Caco-2 (cell line): ENCODE measurements around the gene VWA8. TPM values are rescaled to one million over a fixed set of nuclear protein-coding genes. Genes with fewer than 3 reads are reported as not detected.

Experiments
- BruUV-seq: library from RNA; stranded (reverse); fragments of 400-500 nt; replicated peaks from 2 replicates; lab custom pipeline; 2021; lab: Mats Ljungman, UMichigan
- CTCF ChIA-PET: fragments of 300-600 bp; sonication (Branson Sonifier 250); formaldehyde crosslinking; loops from one replicate; lab custom pipeline; 2022; ENCODE audit warnings: antibody characterized with exemption; lab: Charles Lee
- POLR2A ChIA-PET: fragments of 300-600 bp; sonication (Branson Sonifier 250); formaldehyde crosslinking; loops from one replicate; lab custom pipeline; 2022; ENCODE audit warnings: antibody characterized with exemption; lab: Charles Lee
- DNase-seq, 2 experiments: peaks; one replicate each; pipeline versions ENCODE4 v3.0.0 to v3.0.0-alpha.2; 2020 to 2022
- H3K27me3 ChIP-seq: replicated peaks from 2 replicates; pipeline ENCODE4 v1.6.0; 2011; ENCODE audit warnings: low read length; ENCODE audit not compliant: control insufficient read depth, insufficient read depth
- H3K36me3 ChIP-seq: 2 replicates; pipeline ENCODE4 v1.5.1; 2011; ENCODE audit warnings: low read length; ENCODE audit not compliant: control insufficient read depth, insufficient read depth
- H3K4me1 ChIP-seq: fragments of 250-450 bp; sonication (Bioruptor Pico); 2 replicates; pipeline ENCODE4 v1.5.1; 2020; ENCODE audit warnings: mild to moderate bottlenecking
- H3K4me3 ChIP-seq: 2 replicates; pipeline ENCODE4 v1.5.1; 2011; ENCODE audit warnings: low read depth, mild to moderate bottlenecking, control low read depth, low read length
- H3K9me3 ChIP-seq: fragments of 250-450 bp; sonication (Bioruptor Pico); 2 replicates; pipeline ENCODE4 v1.5.1; 2020; ENCODE audit warnings: mild to moderate bottlenecking, moderate library complexity
- H3K27ac Mint-ChIP-seq: one replicate; pipeline ENCODE4 v1.8.0; 2022; ENCODE audit warnings: mixed read lengths; ENCODE audit not compliant: unreplicated experiment
- H3K27me3 Mint-ChIP-seq: one replicate; pipeline ENCODE4 v1.8.0; 2022; ENCODE audit warnings: mixed read lengths; ENCODE audit not compliant: insufficient read depth, unreplicated experiment
- H3K36me3 Mint-ChIP-seq: one replicate; pipeline ENCODE4 v1.8.0; 2022; ENCODE audit warnings: mild to moderate bottlenecking, mixed read lengths; ENCODE audit not compliant: insufficient read depth, unreplicated experiment
- H3K4me1 Mint-ChIP-seq: one replicate; pipeline ENCODE4 v1.8.0; 2022; ENCODE audit warnings: low read depth, mixed read lengths; ENCODE audit not compliant: unreplicated experiment
- H3K4me3 Mint-ChIP-seq: one replicate; pipeline ENCODE4 v1.8.0; 2022; ENCODE audit warnings: mild to moderate bottlenecking, moderate library complexity, mixed read lengths; ENCODE audit not compliant: unreplicated experiment
- H3K9me3 Mint-ChIP-seq: one replicate; pipeline ENCODE4 v1.8.0; 2022; ENCODE audit warnings: mixed read lengths; ENCODE audit not compliant: unreplicated experiment
- CTCF ChIP-seq, 2 experiments: fragments of 200-600 bp in 1 of 2; IDR thresholded peaks; 1 replicate in 1 of 2; 2 replicates in 1 of 2; pipeline versions ENCODE4 v1.5.1 to v1.8.0; 2011 to 2022; ENCODE audit warnings: antibody characterized with exemption in 1 of 2, control low read depth in 1 of 2, inconsistent platforms in 1 of 2, low read depth in 1 of 2, low read length in 1 of 2, mild to moderate bottlenecking in 1 of 2, moderate library complexity in 1 of 2; ENCODE audit not compliant: insufficient read depth in 1 of 2, severe bottlenecking in 1 of 2, unreplicated experiment in 1 of 2
- intact Hi-C: fragments of 100-400 bp; cut with micrococcal nuclease; formaldehyde crosslinking; loops from one replicate; pipeline ENCODE4 v1.10.0; 2022; ENCODE audit not compliant: unreplicated experiment
- total RNA-seq: library from RNA; stranded (reverse); gene quantifications from 2 replicates; pipeline ENCODE4 v1.2.3, GENCODE V29; 2022

Gene VWA8
- total RNA-seq, 1 experiment from 2014 or later: 20.7 TPM

GRCh38 chr13:41897126-41897525 is 63.8 kb downstream of the VWA8 start:
- H3K4me1 ChIP-seq: no peaks in the 10 kb centered on the region
- 0 out of 2 replicates have a peak, but pooled peaks cover 3% of the 10 kb centered on the region for H3K9me3 ChIP-seq
- no peaks in the 10 kb centered on the region for H3K36me3 ChIP-seq
- TF ChIP-seq CTCF (IDR thresholded peaks at IDR 0.05; ENCODE audit: insufficient read depth in 1 of 2, low read depth in 1 of 2, low read length in 1 of 2, severe bottlenecking in 1 of 2, unreplicated experiment in 1 of 2): no peak
- CTCF ChIA-PET: interaction anchor here (0.5 kb wide), 1 partner anchor 548 kb away, joined by 3 read pairs; no protein-coding TSS in a partner anchor
- H3K27me3 Mint-ChIP-seq: no peaks in the 10 kb centered on the region
- no peaks in the 10 kb centered on the region for H3K4me1 Mint-ChIP-seq
- intact Hi-C loops: no loop called here
- no peaks in the 10 kb centered on the region for H3K27me3 ChIP-seq
- H3K9me3 Mint-ChIP-seq: no peaks in the 10 kb centered on the region
- H3K4me3 Mint-ChIP-seq: no peak overlapping the region
- no TSS peak for BruUV-seq
- DNase-seq: no peak
- no peak overlapping the region for H3K27ac Mint-ChIP-seq
- H3K36me3 Mint-ChIP-seq: peaks cover 5% of the 10 kb centered on the region
- POLR2A ChIA-PET: no interaction called here
- no peak overlapping the region for H3K4me3 ChIP-seq

DNA sequence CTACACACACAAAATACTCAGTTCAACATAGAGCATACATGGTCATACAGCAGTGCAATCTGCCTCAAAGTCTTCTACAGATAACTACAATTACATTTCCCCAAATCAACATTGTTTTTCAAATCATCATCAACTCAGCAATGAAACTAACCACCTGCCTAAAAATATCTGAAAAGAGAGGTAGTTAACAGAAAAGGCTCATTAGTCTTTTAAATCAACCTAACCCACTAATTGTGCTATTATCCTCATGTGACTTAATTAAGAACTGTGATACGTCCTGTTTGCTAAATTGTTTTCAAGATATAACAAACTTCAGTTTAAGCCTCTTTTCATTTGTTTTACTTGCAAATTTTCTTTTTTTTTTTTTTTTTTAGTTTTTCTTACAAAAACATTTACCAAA is 65.4 kb downstream of the VWA8 start:
- H3K4me3 Mint-ChIP-seq: no peak overlapping the region

GRCh38 chr13:41891119-41891518 is 69.8 kb downstream of the VWA8 start:
- intact Hi-C loops: no loop called here
- ChIA-PET CTCF (no interaction called here), POLR2A (no interaction called here)
- H3K36me3 ChIP-seq: no peaks in the 10 kb centered on the region
- no peaks in the 10 kb centered on the region for H3K9me3 ChIP-seq
- Mint-ChIP-seq H3K27ac (no peak overlapping the region), H3K9me3 (no peaks in the 10 kb centered on the region), H3K4me3 (no peak overlapping the region), H3K36me3 (no peaks in the 10 kb centered on the region), H3K4me1 (peaks cover 7% of the 10 kb centered on the region), H3K27me3 (no peaks in the 10 kb centered on the region)
- no peak overlapping the region for H3K4me3 ChIP-seq
- no TSS peak for BruUV-seq
- no peaks in the 10 kb centered on the region for H3K27me3 ChIP-seq
- no peaks in the 10 kb centered on the region for H3K4me1 ChIP-seq
- no peak for DNase-seq
- TF ChIP-seq CTCF (IDR thresholded peaks at IDR 0.05; ENCODE audit: insufficient read depth in 1 of 2, low read depth in 1 of 2, low read length in 1 of 2, severe bottlenecking in 1 of 2, unreplicated experiment in 1 of 2): no peak

More for the DNA sequence above, 65.4 kb downstream of the VWA8 start:
- ChIA-PET CTCF (no interaction called here), POLR2A (no interaction called here)
- H3K9me3 Mint-ChIP-seq: no peaks in the 10 kb centered on the region
- H3K36me3 Mint-ChIP-seq: peaks cover 5% of the 10 kb centered on the region
- DNase-seq: no peak
- no peak overlapping the region for H3K27ac Mint-ChIP-seq
- Histone ChIP-seq H3K4me3 (no peak overlapping the region), H3K27me3 (no peaks in the 10 kb centered on the region), H3K36me3 (no peaks in the 10 kb centered on the region), H3K9me3 (0 out of 2 replicates have a peak, but pooled peaks cover 3% of the 10 kb centered on the region), H3K4me1 (no peaks in the 10 kb centered on the region)
- TF ChIP-seq CTCF (IDR thresholded peaks at IDR 0.05; ENCODE audit: insufficient read depth in 1 of 2, low read depth in 1 of 2, low read length in 1 of 2, severe bottlenecking in 1 of 2, unreplicated experiment in 1 of 2): no peak
- intact Hi-C loops: no loop called here
- no TSS peak for BruUV-seq
- no peaks in the 10 kb centered on the region for H3K27me3 Mint-ChIP-seq
- no peaks in the 10 kb centered on the region for H3K4me1 Mint-ChIP-seq
